Stimulated activated memory B cell treated with anti-CD40 and anti-IgM and Interleukin-4, amounts not matched to agents 10 μg/mL and 1 μg/mL and 100 μg/mL, for 72 hours (primary cell): ENCODE results near the gene MIER2.

Experiments
- ATAC-seq: fragments of 150-1000 bp; cut with Tn5 transposase; 2 replicates; pipeline ENCODE4 v1.10.0; 2021
- H3K27ac Mint-ChIP-seq: one replicate; pipeline ENCODE4 v1.8.0; 2022; ENCODE audit warnings: mild to moderate bottlenecking, mixed read lengths
- H3K27me3 Mint-ChIP-seq: one replicate; pipeline ENCODE4 v1.8.0; 2022; ENCODE audit warnings: mixed read lengths
- H3K36me3 Mint-ChIP-seq: one replicate; pipeline ENCODE4 v1.8.0; 2022; ENCODE audit warnings: mixed read lengths
- H3K4me1 Mint-ChIP-seq: one replicate; pipeline ENCODE4 v1.8.0; 2022; ENCODE audit warnings: mixed read lengths
- H3K4me3 Mint-ChIP-seq: one replicate; pipeline ENCODE4 v1.8.0; 2022; ENCODE audit warnings: mild to moderate bottlenecking, moderate library complexity, mixed read lengths
- H3K9me3 Mint-ChIP-seq: one replicate; pipeline ENCODE4 v1.8.0; 2022; ENCODE audit warnings: mixed read lengths

The MIER2 gene

DNA sequence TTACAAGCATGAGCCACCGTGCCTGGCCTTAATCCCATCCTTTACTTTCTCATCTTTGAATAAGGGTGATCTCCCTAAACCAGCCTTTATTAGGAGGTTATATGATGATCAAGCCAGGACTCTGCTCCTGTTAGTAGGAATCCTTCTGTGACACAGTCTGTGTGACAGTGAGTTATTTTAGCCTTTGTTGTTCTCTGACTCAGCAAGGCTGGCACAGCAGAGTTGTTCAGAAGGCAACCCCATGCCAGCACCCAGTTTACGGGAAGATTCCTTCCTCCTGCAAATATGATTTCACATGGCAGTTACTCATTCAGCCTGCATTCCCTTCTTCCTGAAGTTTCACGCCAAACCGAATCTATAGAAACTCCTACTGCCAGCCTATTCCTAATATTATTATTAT, 10.5 kb upstream of the MIER2 start:
- Mint-ChIP-seq H3K27me3 (no peaks in the 10 kb centered on the region), H3K27ac (no peak overlapping the region), H3K4me3 (no peak overlapping the region), H3K4me1 (no peaks in the 10 kb centered on the region), H3K9me3 (peaks cover 10% of the 10 kb centered on the region), H3K36me3 (no peaks in the 10 kb centered on the region)
- no peak for ATAC-seq

DNA sequence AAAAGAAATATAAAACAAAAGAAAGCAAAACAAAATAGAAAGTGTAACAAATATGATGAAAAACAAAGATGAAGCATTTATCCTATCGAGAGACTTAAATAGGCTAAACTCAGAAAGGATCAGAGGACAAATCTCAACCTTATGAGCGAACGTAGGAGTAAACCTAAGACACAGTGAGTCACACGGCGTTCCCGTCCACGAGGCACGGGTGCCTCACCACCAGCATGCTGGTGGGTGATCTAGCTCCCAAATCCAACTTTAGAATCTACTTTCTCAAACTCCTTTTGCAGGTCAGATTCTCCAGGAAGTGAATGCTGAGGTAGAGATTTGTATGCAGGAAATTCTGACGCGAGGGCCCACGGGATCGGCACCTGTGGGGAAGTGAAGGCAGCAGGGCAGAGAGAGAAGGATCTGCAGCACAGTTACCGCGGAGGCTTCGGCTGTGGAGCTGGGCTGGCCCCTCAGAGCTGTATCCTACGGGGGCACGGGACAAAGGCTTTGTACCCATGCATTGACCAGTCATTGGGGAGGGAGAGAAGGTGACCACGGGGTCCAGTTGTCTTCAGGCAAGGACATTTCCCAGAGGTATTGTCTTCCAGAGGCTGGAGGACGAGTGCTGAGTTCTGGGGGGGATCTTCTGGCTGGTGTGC, 7.5 kb upstream of the MIER2 start:
- no peaks in the 10 kb centered on the region for H3K27me3 Mint-ChIP-seq
- peaks cover 7% of the 10 kb centered on the region for H3K9me3 Mint-ChIP-seq
- H3K36me3 Mint-ChIP-seq: no peaks in the 10 kb centered on the region
- no peak for ATAC-seq
- no peak overlapping the region for H3K4me3 Mint-ChIP-seq
- H3K27ac Mint-ChIP-seq: no peak overlapping the region
- H3K4me1 Mint-ChIP-seq: no peaks in the 10 kb centered on the region

DNA sequence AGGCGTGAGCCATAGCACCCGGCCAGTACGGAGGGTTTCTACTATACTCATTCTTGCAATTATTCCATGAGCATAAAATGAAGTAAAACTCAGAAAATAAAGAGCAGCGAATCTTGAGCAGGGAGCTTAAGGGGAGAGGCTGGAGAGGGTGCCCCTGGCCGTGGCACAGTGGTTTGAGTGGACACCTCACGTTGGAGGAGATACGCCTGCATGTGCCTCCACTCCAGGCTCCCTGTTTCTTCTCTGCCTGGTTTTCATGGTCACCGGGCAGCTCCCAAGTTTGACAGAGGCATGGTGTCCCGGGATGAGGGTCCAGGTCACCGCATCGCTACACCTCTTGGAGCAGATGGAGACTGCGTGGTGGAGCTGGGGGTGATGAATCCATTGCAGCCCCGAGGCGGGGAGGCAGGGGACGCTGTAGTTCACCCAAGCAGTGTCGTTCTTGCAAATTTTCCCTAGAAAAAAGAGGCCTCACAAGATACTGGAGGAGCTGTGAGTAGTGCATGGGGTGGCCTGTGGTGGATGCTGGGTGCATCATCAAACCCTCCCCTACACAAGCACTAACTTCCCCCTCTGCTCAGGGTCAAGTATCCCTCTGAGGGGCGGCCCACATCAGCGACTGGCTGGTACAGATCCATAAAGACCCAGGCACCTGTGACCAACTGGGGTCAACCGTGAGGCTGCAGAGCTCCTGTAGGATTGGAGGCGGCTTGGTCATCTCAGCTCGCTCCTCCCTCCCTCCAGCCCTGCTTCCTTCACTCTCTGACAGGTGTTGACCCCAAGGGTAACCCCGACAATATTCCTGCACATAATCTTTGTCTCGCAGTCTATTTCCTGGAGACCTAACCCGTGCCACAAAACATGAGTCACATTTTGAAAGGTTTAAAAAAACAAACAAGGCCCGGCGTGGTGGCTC, 3.6 kb upstream of the MIER2 start:
- Mint-ChIP-seq H3K27me3 (peaks cover 8% of the 10 kb centered on the region), H3K27ac (no peak overlapping the region), H3K4me1 (peaks cover 15% of the 10 kb centered on the region), H3K36me3 (no peaks in the 10 kb centered on the region), H3K4me3 (no peak overlapping the region), H3K9me3 (peaks cover 6% of the 10 kb centered on the region)
- ATAC-seq: no peak

GRCh38 chr19:345320-345879, 804 bp upstream of the MIER2 start:
- Mint-ChIP-seq H3K27ac (no peak overlapping the region), H3K27me3 (peaks cover 8% of the 10 kb centered on the region), H3K9me3 (peaks cover 3% of the 10 kb centered on the region), H3K4me1 (peaks cover 43% of the 10 kb centered on the region), H3K4me3 (peak overlapping the region; percentile 78), H3K36me3 (peaks cover 3% of the 10 kb centered on the region)
- ATAC-seq: no peak

- peak overlapping the region; percentile 24 for H3K27ac Mint-ChIP-seq
- H3K9me3 Mint-ChIP-seq: peaks cover 3% of the 10 kb centered on the region
- H3K4me3 Mint-ChIP-seq: peak overlapping the region; percentile 70
- H3K36me3 Mint-ChIP-seq: peaks cover 16% of the 10 kb centered on the region
- H3K27me3 Mint-ChIP-seq: peaks cover 8% of the 10 kb centered on the region
- H3K4me1 Mint-ChIP-seq: peaks cover 55% of the 10 kb centered on the region
- peak; percentile 68 for ATAC-seq
Measured at GRCh38 chr19:343941-344624, 513 bp downstream of the MIER2 start.

- Mint-ChIP-seq H3K4me1 (peaks cover 61% of the 10 kb centered on the region), H3K27ac (peak overlapping the region; percentile 24), H3K4me3 (peak overlapping the region; percentile 70), H3K9me3 (peaks cover 3% of the 10 kb centered on the region), H3K36me3 (peaks cover 22% of the 10 kb centered on the region), H3K27me3 (peaks cover 8% of the 10 kb centered on the region)
- no peak for ATAC-seq
Measured at GRCh38 chr19:343451-343931, 1.1 kb downstream of the MIER2 start.

DNA sequence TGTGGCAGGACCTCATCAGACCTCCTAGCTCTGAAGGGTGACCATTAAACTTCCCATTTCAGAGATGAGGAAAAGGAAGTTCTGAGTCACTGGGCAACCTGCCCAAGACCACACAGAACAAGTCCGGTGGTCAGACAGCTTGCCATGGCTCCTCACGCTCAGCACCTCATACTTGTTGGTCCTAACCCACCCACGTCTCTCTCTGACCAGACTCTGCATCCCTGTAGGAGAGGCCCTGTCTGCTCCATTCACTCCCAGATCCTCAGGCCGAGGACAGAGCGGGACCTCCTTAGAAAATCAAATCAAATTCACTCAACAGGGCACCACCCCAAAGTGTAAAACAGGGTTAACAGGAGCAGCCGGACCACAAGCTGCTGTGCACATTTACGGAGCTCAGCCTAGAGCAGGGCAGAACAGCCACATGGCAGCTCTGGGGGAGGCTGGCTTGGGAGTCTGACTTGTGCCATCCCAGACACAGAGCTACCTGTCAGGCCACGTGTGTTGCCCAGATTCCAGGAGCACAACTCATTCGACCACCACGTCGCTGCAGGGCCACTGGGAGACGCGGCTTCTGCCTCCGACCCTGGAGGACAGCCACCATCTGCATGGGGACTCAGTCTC, 1.7 kb downstream of the MIER2 start:
- H3K36me3 Mint-ChIP-seq: peaks cover 23% of the 10 kb centered on the region
- peaks cover 8% of the 10 kb centered on the region for H3K27me3 Mint-ChIP-seq
- H3K9me3 Mint-ChIP-seq: peaks cover 3% of the 10 kb centered on the region
- peak overlapping the region; percentile 25 for H3K27ac Mint-ChIP-seq
- H3K4me1 Mint-ChIP-seq: peaks cover 64% of the 10 kb centered on the region
- peak overlapping the region; percentile 30 for H3K4me3 Mint-ChIP-seq
- ATAC-seq: no peak

- peaks cover 3% of the 10 kb centered on the region for H3K9me3 Mint-ChIP-seq
- H3K27me3 Mint-ChIP-seq: peaks cover 8% of the 10 kb centered on the region
- no peak for ATAC-seq
- H3K4me3 Mint-ChIP-seq: no peak overlapping the region
- peaks cover 27% of the 10 kb centered on the region for H3K36me3 Mint-ChIP-seq
- no peak overlapping the region for H3K27ac Mint-ChIP-seq
- H3K4me1 Mint-ChIP-seq: peaks cover 66% of the 10 kb centered on the region
Measured at GRCh38 chr19:342128-342455, 2.5 kb downstream of the MIER2 start.

GRCh38 chr19:341386-342127, 3.0 kb downstream of the MIER2 start:
- H3K27ac Mint-ChIP-seq: no peak overlapping the region
- peaks cover 69% of the 10 kb centered on the region for H3K4me1 Mint-ChIP-seq
- ATAC-seq: no peak
- peaks cover 3% of the 10 kb centered on the region for H3K9me3 Mint-ChIP-seq
- no peak overlapping the region for H3K4me3 Mint-ChIP-seq
- peaks cover 31% of the 10 kb centered on the region for H3K36me3 Mint-ChIP-seq
- H3K27me3 Mint-ChIP-seq: peaks cover 8% of the 10 kb centered on the region

DNA sequence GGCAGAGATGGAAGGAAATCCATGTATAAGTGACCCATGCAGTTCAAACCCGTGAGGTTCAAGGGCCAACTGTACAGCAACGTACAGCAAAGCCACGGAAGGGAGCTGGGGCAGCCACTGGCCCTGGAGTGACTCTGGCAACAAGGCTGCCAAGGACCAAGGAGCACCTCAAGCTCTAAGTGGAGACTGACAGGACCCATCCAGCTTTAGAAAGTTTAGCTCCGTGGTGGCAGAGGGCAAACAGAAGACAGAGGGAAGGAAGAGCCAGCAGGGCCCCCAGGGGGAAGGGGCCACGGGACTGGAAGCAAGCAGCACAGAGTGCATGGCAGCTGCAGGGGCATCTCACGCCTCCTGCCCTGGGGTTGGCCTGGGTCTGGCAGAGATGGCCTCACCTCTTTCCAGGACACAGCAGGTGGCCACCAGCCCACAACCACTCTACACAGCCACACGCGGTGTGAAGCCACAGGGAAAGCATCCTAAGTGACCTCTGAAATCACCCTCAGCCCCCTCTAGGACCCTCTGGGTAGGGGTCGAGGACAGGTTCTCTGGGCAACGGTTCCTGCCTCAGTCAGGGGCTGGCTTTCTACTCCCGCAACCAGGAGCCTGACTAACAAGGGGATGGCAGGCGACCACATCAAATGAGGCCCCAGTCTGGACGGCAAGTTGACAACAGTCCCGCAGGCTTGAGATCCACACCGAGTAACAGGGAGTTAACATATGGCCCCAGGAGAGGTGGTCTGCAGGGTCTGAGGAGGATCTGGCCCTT, 3.8 kb downstream of the MIER2 start:
- peaks cover 3% of the 10 kb centered on the region for H3K9me3 Mint-ChIP-seq
- H3K27me3 Mint-ChIP-seq: peaks cover 8% of the 10 kb centered on the region
- H3K4me3 Mint-ChIP-seq: no peak overlapping the region
- H3K27ac Mint-ChIP-seq: no peak overlapping the region
- peaks cover 37% of the 10 kb centered on the region for H3K36me3 Mint-ChIP-seq
- peaks cover 69% of the 10 kb centered on the region for H3K4me1 Mint-ChIP-seq
- no peak for ATAC-seq

- Mint-ChIP-seq H3K27me3 (no peaks in the 10 kb centered on the region), H3K36me3 (peaks cover 52% of the 10 kb centered on the region), H3K4me3 (no peak overlapping the region), H3K9me3 (no peaks in the 10 kb centered on the region), H3K27ac (no peak overlapping the region), H3K4me1 (peaks cover 62% of the 10 kb centered on the region)
- no peak for ATAC-seq
Measured at GRCh38 chr19:339262-339887, 5.2 kb downstream of the MIER2 start.

GRCh38 chr19:338421-338820, 6.2 kb downstream of the MIER2 start:
- H3K27ac Mint-ChIP-seq: no peak overlapping the region
- no peak for ATAC-seq
- no peaks in the 10 kb centered on the region for H3K27me3 Mint-ChIP-seq
- no peak overlapping the region for H3K4me3 Mint-ChIP-seq
- H3K4me1 Mint-ChIP-seq: peaks cover 56% of the 10 kb centered on the region
- H3K9me3 Mint-ChIP-seq: no peaks in the 10 kb centered on the region
- H3K36me3 Mint-ChIP-seq: peaks cover 58% of the 10 kb centered on the region

GRCh38 chr19:336067-336614, 8.5 kb downstream of the MIER2 start:
- Mint-ChIP-seq H3K27ac (no peak overlapping the region), H3K36me3 (peaks cover 63% of the 10 kb centered on the region), H3K4me3 (no peak overlapping the region), H3K4me1 (peaks cover 34% of the 10 kb centered on the region), H3K27me3 (no peaks in the 10 kb centered on the region), H3K9me3 (no peaks in the 10 kb centered on the region)
- no peak for ATAC-seq
